NOMO-1 (cell line): ENCODE results near the gene SLC28A1.

Experiments used
- DNase-seq, 2 experiments: peaks; one replicate each; lab custom pipeline; 2025; ENCODE audit not compliant: unreplicated experiment in 2 of 2; lab: John Stamatoyannopoulos, UW

The SLC28A1 gene

DNA sequence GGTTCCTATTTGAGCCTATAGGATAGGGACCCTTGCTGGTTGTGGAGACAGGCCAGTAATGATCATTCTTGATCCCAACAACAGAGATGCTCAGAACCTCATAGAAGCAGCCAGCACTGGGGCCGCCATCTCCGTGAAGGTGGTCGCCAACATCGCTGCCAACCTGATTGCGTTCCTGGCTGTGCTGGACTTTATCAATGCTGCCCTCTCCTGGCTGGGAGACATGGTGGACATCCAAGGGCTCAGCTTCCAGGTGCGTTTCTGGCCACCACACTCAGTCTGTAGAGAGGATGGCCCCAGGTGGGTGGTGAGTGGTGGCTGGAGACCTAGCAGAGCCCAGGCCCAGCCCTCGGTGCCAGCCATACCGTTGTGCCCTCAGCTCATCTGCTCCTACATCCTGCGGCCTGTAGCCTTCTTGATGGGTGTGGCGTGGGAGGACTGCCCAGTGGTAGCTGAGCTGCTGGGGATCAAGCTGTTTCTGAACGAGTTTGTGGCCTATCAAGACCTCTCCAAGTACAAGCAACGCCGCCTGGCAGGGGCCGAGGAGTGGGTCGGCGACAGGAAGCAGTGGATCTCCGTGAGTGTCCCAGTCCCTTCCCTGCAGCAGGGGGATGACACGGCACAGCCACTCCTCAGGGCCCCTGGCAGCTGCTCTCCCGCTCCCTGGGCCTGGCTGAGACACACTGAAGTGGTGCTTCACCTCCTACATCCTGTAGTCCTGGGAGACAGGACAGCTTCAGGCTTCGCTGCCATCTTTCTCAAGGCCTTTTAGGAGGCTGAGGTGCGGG is 50.7 kb downstream of the SLC28A1 start:
- no peak for DNase-seq

GRCh38 chr15:84937144-84937543 is 52.7 kb downstream of the SLC28A1 start:
- DNase-seq = no peak

- no peak for DNase-seq
These were observed 54.3 kb downstream of the SLC28A1 start for GRCh38 chr15:84938726-84939125.

GRCh38 chr15:84940399-84940798 is 55.9 kb downstream of the SLC28A1 start:
- no peak for DNase-seq

- no peak for DNase-seq
These were observed 58.0 kb downstream of the SLC28A1 start for GRCh38 chr15:84942456-84942855.

- DNase-seq = no peak
These were observed 59.8 kb downstream of the SLC28A1 start for GRCh38 chr15:84944311-84944710.

DNA sequence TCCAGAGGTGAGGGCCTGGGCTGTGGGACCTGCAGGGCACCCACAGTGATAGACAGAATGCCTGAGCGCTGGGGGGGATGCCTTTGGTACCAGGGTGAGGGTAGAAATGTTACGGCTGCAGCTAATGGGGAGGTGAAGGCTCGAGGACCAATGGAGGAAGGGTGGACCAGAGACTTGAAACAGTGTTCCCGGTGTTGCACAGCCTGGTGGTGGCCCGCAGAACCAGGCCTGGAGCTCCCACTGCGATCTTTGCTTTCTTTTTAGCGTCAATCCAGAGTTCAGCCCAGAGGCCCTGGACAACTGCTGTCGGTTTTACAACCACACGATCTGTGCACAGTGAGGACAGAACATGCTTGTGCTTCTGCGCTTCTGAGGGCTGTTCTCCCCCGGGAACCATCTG is 60.4 kb downstream of the SLC28A1 start:
- no peak for DNase-seq

DNA sequence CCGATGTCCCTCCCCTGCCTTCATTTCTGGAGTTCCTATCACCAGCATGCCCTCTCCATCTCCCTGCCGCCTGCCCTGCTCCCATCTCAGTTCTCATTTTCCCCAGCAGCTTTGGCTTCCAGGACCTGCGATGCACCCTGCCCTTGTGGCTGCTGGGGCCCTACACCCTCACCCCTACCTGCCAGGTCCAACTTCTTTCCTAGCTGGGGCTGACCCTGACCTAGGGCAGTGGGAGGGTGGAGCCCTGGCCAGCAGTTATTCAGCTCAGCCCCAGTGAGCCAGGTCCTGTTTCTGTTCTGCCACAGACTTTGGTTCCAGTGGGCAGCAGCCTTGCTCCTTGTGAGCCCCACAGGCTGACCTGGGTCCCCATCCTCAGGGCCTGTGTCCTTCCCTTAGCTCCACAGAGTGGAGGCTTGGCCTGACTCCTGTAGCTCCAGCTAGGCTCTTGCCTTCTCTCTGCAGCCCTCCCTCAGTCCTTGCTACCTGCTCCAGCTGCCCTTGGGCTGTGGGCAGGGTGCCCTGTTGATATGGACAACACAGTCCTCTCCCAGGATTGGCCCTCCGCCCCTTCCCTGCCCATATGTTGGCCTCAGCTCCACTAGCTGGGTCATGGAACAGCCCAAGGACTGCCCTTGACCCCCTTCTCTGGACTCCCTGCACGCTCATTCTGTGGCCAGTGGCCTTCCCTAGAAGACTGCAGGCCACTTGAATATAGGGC is 62.5 kb downstream of the SLC28A1 start:
- DNase-seq = no peak

DNA sequence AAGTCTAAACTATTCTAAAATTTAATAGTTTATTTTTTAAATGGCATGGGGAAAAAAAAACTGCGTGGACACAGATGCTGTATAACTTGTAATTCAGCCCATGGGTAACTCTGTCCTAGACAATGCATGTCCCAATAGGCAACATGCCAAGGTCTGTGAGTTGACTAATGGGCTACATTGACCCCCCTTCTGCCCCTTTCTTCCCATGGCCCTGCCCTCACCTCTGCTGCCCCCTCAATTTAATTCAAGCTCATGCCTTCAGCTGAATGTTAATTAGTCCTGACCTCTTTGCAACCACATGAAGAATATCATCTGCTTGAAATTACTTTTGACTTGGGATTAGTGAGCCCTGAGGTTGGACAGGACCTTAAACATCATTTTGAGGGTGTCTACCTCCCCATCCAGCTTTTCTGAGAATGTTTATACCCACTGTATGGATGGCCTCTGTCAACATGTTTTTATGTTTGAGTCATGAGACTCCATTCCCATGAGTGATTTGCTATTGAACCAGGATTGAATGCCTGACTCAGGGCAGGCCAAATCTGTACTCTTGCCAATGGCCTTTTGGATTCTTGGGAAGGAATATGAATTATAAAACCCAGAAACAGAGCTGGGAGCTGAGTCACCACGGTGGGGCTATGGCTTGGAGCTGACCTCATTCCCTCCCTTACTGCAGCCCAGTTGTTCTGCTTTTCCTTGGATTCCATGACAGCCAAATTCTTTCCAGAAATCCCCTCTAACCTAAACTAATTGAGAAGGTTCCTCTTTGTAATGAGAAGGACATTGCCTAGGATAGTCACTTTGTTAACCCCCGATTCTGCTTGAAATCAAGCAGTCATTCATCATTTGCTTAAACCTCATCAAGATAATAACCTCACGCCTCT is 63.7 kb downstream of the SLC28A1 start:
- no peak for DNase-seq

DNA sequence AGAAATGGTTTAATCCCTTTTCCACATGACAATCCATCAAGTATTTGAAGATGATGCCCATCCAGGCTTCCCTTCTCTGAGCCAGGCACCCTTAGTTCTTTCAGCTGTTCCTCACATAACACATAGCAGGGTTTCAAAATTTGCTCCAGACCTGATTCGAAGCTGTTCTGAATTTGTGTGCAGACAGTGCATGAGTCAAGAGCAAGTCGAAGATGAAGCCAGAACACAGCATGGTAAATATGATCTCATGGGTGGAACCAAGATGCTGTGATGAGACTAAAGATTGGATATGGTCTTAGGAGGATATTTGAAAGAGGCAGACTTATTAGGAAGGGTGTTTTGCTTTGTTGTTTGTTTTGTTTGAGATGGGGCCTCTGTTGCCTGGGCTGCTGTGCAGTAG is 64.6 kb downstream of the SLC28A1 start:
- no peak for DNase-seq

DNA sequence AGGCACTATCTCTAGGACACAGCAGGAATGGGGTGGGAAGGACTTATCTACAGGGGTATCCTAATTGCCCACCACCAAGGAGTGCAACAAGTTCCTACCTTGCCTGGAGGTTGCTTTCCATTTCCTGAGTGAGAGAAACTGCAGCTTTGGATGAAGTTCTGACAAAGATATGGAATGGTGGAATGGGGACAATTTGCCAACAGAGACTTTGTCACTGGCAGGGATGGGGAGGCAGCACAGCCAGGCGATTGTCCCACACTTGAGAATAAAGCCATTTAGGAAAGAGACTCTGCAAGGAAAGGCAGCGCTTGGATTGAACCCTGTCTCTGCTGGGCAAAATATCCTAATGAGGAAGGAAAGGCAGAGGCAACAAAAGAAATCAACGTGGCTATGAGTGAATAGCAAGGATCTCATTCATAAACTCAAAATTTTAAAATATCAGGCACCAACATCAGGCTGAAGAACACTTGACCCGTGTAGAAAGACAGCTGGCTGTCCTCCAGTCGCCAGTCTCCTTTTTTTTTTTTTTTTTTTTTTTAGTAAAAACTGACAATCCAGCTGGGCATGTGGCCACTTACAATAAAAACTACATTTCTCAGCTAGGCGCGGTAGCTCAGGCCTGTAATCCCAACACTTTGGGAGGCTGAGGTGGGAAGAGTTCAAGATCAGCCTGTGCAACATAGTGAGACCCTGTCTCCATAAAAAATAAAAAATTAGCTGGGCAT is 65.5 kb downstream of the SLC28A1 start:
- no peak for DNase-seq

- DNase-seq = no peak
These were observed 66.2 kb downstream of the SLC28A1 start for GRCh38 chr15:84950570-84951111.

DNA sequence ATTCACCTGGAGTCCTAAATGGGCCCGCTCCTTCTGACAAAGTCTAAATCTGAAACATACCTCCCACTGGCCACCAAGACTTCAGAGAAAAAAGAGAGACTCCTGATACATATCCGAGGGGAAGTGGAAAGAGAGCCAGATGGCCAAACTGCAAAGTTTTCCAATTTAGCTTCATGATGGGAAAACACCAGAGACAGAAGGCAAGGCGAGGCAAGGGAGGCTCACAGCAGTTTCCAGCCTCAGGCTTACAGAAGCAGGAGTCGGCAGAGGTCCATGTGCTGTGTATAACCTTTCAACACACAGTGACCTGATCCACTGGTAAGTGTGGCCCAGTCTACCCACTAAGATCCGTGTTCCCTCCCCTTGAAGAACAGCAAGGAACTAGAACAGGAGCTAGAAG is 67.3 kb downstream of the SLC28A1 start:
- DNase-seq = no peak

GRCh38 chr15:84953136-84953535 is 68.7 kb downstream of the SLC28A1 start:
- DNase-seq = no peak

DNA sequence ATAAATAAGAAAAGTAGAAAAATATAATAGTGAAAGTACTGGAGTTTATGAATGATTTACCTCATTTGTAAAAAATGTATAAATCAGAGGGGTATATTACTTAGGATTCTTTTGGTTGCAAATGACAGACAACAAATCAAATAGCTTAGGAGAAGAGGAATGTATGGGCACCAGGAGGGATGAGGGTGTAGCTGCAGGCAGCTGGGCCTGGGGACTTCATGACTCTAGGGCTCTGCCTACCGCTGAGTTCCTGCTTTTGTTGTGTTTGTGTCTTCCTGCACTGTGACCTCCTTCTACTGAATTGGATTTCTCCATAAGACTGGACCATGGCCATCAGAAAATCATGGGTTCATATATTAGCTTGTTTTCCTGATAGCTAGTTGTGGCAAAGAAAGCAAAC is 69.3 kb downstream of the SLC28A1 start:
- no peak for DNase-seq

GRCh38 chr15:84955089-84955848 is 70.8 kb downstream of the SLC28A1 start:
- DNase-seq = peak in 1 of 2 experiments; percentile 23

GRCh38 chr15:84956199-84956598 is 71.7 kb downstream of the SLC28A1 start:
- DNase-seq = no peak

DNA sequence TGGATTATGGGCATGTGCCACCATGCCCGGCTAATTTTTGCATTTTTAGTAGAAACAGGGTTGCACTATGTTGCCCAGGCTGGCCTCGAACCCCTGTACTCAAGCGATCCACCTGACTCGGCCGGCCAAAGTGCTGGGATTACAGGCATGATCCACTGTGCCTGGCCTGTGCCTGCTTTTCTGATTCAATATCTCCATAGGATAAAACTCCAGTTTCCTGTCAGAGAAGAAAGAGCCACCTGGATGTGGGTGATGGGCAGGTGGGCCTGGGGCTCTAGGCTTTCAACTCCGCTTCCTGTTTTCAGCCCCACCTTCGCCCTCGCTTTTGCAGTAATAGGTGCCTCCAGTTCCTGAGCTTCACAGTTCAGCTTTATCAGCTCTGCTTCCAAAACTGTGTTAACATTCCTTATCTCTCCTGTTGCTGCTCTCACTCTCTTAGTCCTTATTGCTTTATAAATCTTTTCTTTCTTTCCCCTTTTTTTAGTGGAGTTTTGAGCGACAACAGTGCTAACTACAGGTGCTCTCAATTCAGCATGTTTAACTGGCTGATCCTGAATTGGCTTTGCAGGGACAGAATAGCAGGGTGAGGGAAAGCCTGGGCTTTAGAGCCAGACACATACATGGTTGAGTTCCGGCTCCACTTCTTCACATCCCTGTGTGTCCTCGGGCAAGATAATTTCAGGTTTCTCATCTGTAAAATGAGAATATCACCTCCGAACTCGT is 76.1 kb downstream of the SLC28A1 start:
- no peak for DNase-seq

GRCh38 chr15:84961114-84961452 is 76.6 kb downstream of the SLC28A1 start:
- DNase-seq = no peak
